OCI-LY1 (cell line): Measurements from ENCODE around the gene BCAR1.

Source experiments
- H2AFZ ChIP-seq: fragments of 200-600 bp; sonication (generic), shearing (Covaris generic); 2 replicates; pipeline ENCODE4 v1.6.0; 2014; ENCODE audit warnings: antibody characterized with exemption, mild to moderate bottlenecking, low read length
- H3F3A ChIP-seq: fragments of 200-600 bp; sonication (generic), shearing (Covaris generic); 2 replicates; pipeline ENCODE4 v1.6.0; 2014; ENCODE audit warnings: mild to moderate bottlenecking, antibody characterized with exemption, low read length, moderate library complexity; ENCODE audit not compliant: insufficient read depth
- H3K27ac ChIP-seq: fragments of 200-600 bp; sonication (generic); 2 replicates; pipeline ENCODE4 v1.5.1; 2014; ENCODE audit warnings: low read length, mixed run types, mild to moderate bottlenecking, low read depth; ENCODE audit not compliant: poor library complexity, severe bottlenecking
- H3K27me3 ChIP-seq: fragments of 200-600 bp; sonication (generic); 2 replicates; pipeline ENCODE4 v1.6.0; 2014; ENCODE audit warnings: antibody characterized with exemption, mild to moderate bottlenecking, low read length, moderate library complexity; ENCODE audit not compliant: insufficient read depth
- H3K36me3 ChIP-seq: fragments of 200-600 bp; sonication (generic); 2 replicates; pipeline ENCODE4 v1.6.1; 2014; ENCODE audit warnings: mild to moderate bottlenecking, antibody characterized with exemption, low read length, moderate library complexity, mixed read lengths; ENCODE audit not compliant: insufficient read depth
- H3K4me1 ChIP-seq: fragments of 200-600 bp; sonication (generic); 2 replicates; pipeline ENCODE4 v1.5.1; 2014; ENCODE audit warnings: mild to moderate bottlenecking, low read length, moderate library complexity; ENCODE audit not compliant: insufficient read depth, severe bottlenecking
- H3K4me2 ChIP-seq: fragments of 200-600 bp; sonication (generic), shearing (Covaris generic); 2 replicates; pipeline ENCODE4 v1.6.1; 2014; ENCODE audit warnings: low read length
- H3K4me3 ChIP-seq: fragments of 200-600 bp; sonication (generic); 2 replicates; pipeline ENCODE4 v1.5.1; 2014; ENCODE audit warnings: low read length, low read depth, mild to moderate bottlenecking, mixed read lengths; ENCODE audit not compliant: poor library complexity, severe bottlenecking
- H3K79me2 ChIP-seq: fragments of 200-600 bp; shearing (Covaris generic); 2 replicates; pipeline ENCODE4 v1.6.1; 2016; ENCODE audit warnings: mixed run types, low read length, mixed read lengths; ENCODE audit not compliant: insufficient read depth
- H3K9ac ChIP-seq: fragments of 200-600 bp; sonication (generic), shearing (Covaris generic); 2 replicates; pipeline ENCODE4 v1.6.1; 2014; ENCODE audit warnings: mild to moderate bottlenecking, low read length, mixed read lengths
- H3K9me2 ChIP-seq: fragments of 200-600 bp; sonication (generic), shearing (Covaris generic); 2 replicates; pipeline ENCODE4 v1.6.1; 2014; ENCODE audit warnings: low read depth, mild to moderate bottlenecking, low read length, mixed read lengths
- H3K9me3 ChIP-seq: fragments of 200-600 bp; shearing (Covaris generic); 2 replicates; pipeline ENCODE4 v1.6.1; 2014; ENCODE audit warnings: low read length, mixed read lengths
- H4K20me1 ChIP-seq: fragments of 200-600 bp; sonication (generic), shearing (Covaris generic); 2 replicates; pipeline ENCODE4 v1.6.0; 2016; ENCODE audit warnings: mild to moderate bottlenecking, low read length; ENCODE audit not compliant: insufficient read depth
- CTCF ChIP-seq: fragments of 200-600 bp; sonication (generic), shearing (Covaris generic); IDR thresholded peaks from 2 replicates; pipeline ENCODE4 v1.5.1; 2017; ENCODE audit warnings: mild to moderate bottlenecking, antibody characterized with exemption, low read length, moderate library complexity, mixed read lengths
- EZH2 ChIP-seq: fragments of 200-600 bp; sonication (generic), shearing (Covaris generic); IDR thresholded peaks from 2 replicates; pipeline ENCODE4 v1.8.0; 2017; ENCODE audit warnings: borderline replicate concordance, mixed run types, mild to moderate bottlenecking, antibody characterized with exemption, low read length, moderate library complexity, mixed read lengths

The BCAR1 gene

GRCh38 chr16:75237398-75238131 lies 13.9 kb downstream of the BCAR1 start:
- H3F3A ChIP-seq = no peaks in the 10 kb centered on the region
- no peaks in the 10 kb centered on the region for H3K9me3 ChIP-seq
- H3K27me3 ChIP-seq = 0 out of 2 replicates have a peak, but pooled peaks cover 7% of the 10 kb centered on the region
- no peaks in the 10 kb centered on the region for H4K20me1 ChIP-seq
- H3K4me1 ChIP-seq = no peaks in the 10 kb centered on the region
- TF ChIP-seq CTCF (no peak), EZH2 (no peak)
- no peaks in the 10 kb centered on the region for H3K9me2 ChIP-seq
- no peak overlapping the region for H3K9ac ChIP-seq
- H3K36me3 ChIP-seq = no peaks in the 10 kb centered on the region
- no peaks in the 10 kb centered on the region for H3K79me2 ChIP-seq
- H3K27ac ChIP-seq = no peak overlapping the region
- H3K4me3 ChIP-seq = no peak overlapping the region
- H2AFZ ChIP-seq = no peak overlapping the region
- H3K4me2 ChIP-seq = no peak overlapping the region

- H3K9me2 ChIP-seq = no peaks in the 10 kb centered on the region
- no peak overlapping the region for H3K4me2 ChIP-seq
- H2AFZ ChIP-seq = no peak overlapping the region
- no peaks in the 10 kb centered on the region for H3K4me1 ChIP-seq
- no peaks in the 10 kb centered on the region for H3K9me3 ChIP-seq
- no peak overlapping the region for H3K9ac ChIP-seq
- H3K79me2 ChIP-seq = no peaks in the 10 kb centered on the region
- 0 out of 2 replicates have a peak, but pooled peaks cover 7% of the 10 kb centered on the region for H3K27me3 ChIP-seq
- H3K36me3 ChIP-seq = no peaks in the 10 kb centered on the region
- H4K20me1 ChIP-seq = no peaks in the 10 kb centered on the region
- H3F3A ChIP-seq = no peaks in the 10 kb centered on the region
- no peak for TF ChIP-seq CTCF
- TF ChIP-seq EZH2 = no peak
- H3K27ac ChIP-seq = no peak overlapping the region
- H3K4me3 ChIP-seq = no peak overlapping the region
Observed at GRCh38 chr16:75236736-75237397, 14.6 kb downstream of the BCAR1 start.

GRCh38 chr16:75236232-75236631 lies 15.2 kb downstream of the BCAR1 start:
- no peaks in the 10 kb centered on the region for H3K36me3 ChIP-seq
- H3K9me3 ChIP-seq = no peaks in the 10 kb centered on the region

More at GRCh38 chr16:75236232-75236631, 15.2 kb downstream of the BCAR1 start:
- Histone ChIP-seq H3K79me2 (no peaks in the 10 kb centered on the region), H2AFZ (no peak overlapping the region), H3F3A (no peaks in the 10 kb centered on the region), H3K27me3 (0 out of 2 replicates have a peak, but pooled peaks cover 7% of the 10 kb centered on the region), H4K20me1 (no peaks in the 10 kb centered on the region), H3K4me3 (no peak overlapping the region), H3K4me2 (no peak overlapping the region), H3K4me1 (no peaks in the 10 kb centered on the region), H3K27ac (no peak overlapping the region), H3K9me2 (no peaks in the 10 kb centered on the region), H3K9ac (no peak overlapping the region)
- TF ChIP-seq CTCF = no peak
- TF ChIP-seq EZH2 = no peak
